HepG2 (cell line): ENCODE measurements around the gene SLC22A31. TPM values are rescaled to one million over a fixed set of nuclear protein-coding genes. Genes with fewer than 3 reads are reported as not detected.

Source experiments
- ARNT2 ChIP-seq: sonication (generic); formaldehyde crosslinking; IDR thresholded peaks from 2 replicates; pipeline ENCODE4 v1.8.0; 2022; ENCODE audit warnings: mild to moderate bottlenecking, low read depth, missing genetic modification reagents, moderate library complexity
- KLF13 ChIP-seq: sonication (generic); formaldehyde crosslinking; IDR thresholded peaks from 2 replicates; pipeline ENCODE4 v1.4.0; 2020; ENCODE audit warnings: mild to moderate bottlenecking, missing genetic modification reagents
- MAZ ChIP-seq, 2 experiments: sonication (generic) in 1 of 2; formaldehyde crosslinking in 1 of 2; IDR thresholded peaks; 2 replicates each; pipeline versions ENCODE4 v1.5.0 to v1.6.1; 2012 to 2020; ENCODE audit warnings: low read depth in 2 of 2, mild to moderate bottlenecking in 2 of 2, borderline replicate concordance in 1 of 2, improper control_type of control experiment in 1 of 2, low read length in 1 of 2, missing genetic modification reagents in 1 of 2, moderate library complexity in 1 of 2
- MED8 ChIP-seq: sonication (generic); formaldehyde crosslinking; IDR thresholded peaks from 2 replicates; pipeline ENCODE4 v1.8.1; 2023; ENCODE audit warnings: mild to moderate bottlenecking, missing genetic modification reagents; ENCODE audit not compliant: insufficient replicate concordance
- MEF2D ChIP-seq: sonication (generic); formaldehyde crosslinking; IDR thresholded peaks from 2 replicates; pipeline ENCODE4 v1.5.1; 2020; ENCODE audit warnings: mild to moderate bottlenecking, missing genetic modification reagents
- RAD21 ChIP-seq: fragments of 450-650 bp; formaldehyde crosslinking; IDR thresholded peaks from 2 replicates; pipeline ENCODE4 v1.5.0; 2020; ENCODE audit warnings: mild to moderate bottlenecking
- RBAK ChIP-seq: sonication (generic); formaldehyde crosslinking; IDR thresholded peaks from 2 replicates; pipeline ENCODE4 v1.5.1; 2020; ENCODE audit warnings: mild to moderate bottlenecking, missing genetic modification reagents
- RFX5 ChIP-seq: IDR thresholded peaks from 2 replicates; pipeline ENCODE4 v1.6.1; 2011; ENCODE audit warnings: low read depth, low read length, improper control_type of control experiment
- RNF219 ChIP-seq: sonication (generic); formaldehyde crosslinking; IDR thresholded peaks from 2 replicates; pipeline ENCODE4 v1.5.0; 2020; ENCODE audit warnings: mild to moderate bottlenecking, missing genetic modification reagents
- RXRA ChIP-seq: sonication (generic); formaldehyde crosslinking; IDR thresholded peaks from 2 replicates; pipeline ENCODE4 v1.5.1; 2020; ENCODE audit warnings: missing genetic modification reagents
- SAP130 ChIP-seq: IDR thresholded peaks from 2 replicates; pipeline ENCODE4 v1.6.1; 2016; ENCODE audit warnings: low read depth
- ZFP90 ChIP-seq: sonication (generic); formaldehyde crosslinking; IDR thresholded peaks from 2 replicates; pipeline ENCODE4 v1.8.0; 2022; ENCODE audit warnings: missing genetic modification reagents, mild to moderate bottlenecking, inconsistent platforms, borderline replicate concordance
- ZNF12 ChIP-seq: sonication (generic); formaldehyde crosslinking; IDR thresholded peaks from 2 replicates; pipeline ENCODE4 v1.5.0; 2020; ENCODE audit warnings: missing genetic modification reagents
- ZNF207 ChIP-seq: fragments of 450-650 bp; IDR thresholded peaks from 2 replicates; pipeline ENCODE4 v1.6.1; 2016; ENCODE audit warnings: antibody characterized with exemption, borderline replicate concordance
- ZNF224 ChIP-seq: sonication (generic); formaldehyde crosslinking; IDR thresholded peaks from 2 replicates; pipeline ENCODE4 v1.5.0; 2020; ENCODE audit warnings: mild to moderate bottlenecking, missing genetic modification reagents
- ZNF276 ChIP-seq: sonication (generic); formaldehyde crosslinking; IDR thresholded peaks from 2 replicates; pipeline ENCODE4 v1.4.0; 2020; ENCODE audit warnings: mild to moderate bottlenecking, low read depth, missing genetic modification reagents
- ZNF512 ChIP-seq: sonication (generic); formaldehyde crosslinking; IDR thresholded peaks from 2 replicates; pipeline ENCODE4 v1.4.0; 2020; ENCODE audit warnings: mild to moderate bottlenecking, missing genetic modification reagents
- ZNF550 ChIP-seq: sonication (generic); formaldehyde crosslinking; IDR thresholded peaks from 2 replicates; pipeline ENCODE4 v1.4.0; 2020; ENCODE audit warnings: mild to moderate bottlenecking, missing genetic modification reagents, borderline replicate concordance
- ZNF616 ChIP-seq: sonication (generic); formaldehyde crosslinking; IDR thresholded peaks from 2 replicates; pipeline ENCODE4 v1.5.0; 2020; ENCODE audit warnings: low read depth, mild to moderate bottlenecking, missing genetic modification reagents
- ZNF710 ChIP-seq: sonication (generic); formaldehyde crosslinking; IDR thresholded peaks from 2 replicates; pipeline ENCODE4 v1.5.0; 2020; ENCODE audit warnings: mild to moderate bottlenecking, missing genetic modification reagents, borderline replicate concordance
- ZNF740 ChIP-seq: sonication (generic); formaldehyde crosslinking; IDR thresholded peaks from 2 replicates; pipeline ENCODE4 v1.4.0; 2020; ENCODE audit warnings: missing genetic modification reagents
- polyA plus RNA-seq, 8 experiments: library from polyadenylated mRNA; depleted of rRNA in 3 of 8; stranded (reverse) in 7 of 8; unstranded in 1 of 8; fragments of >200 nt; fragmentation: Illumina TruSeq in 4 of 8; extraction: Trizol in 4 of 8; gene quantifications; 2 replicates each; pipeline versions ENCODE4 v1.2.1 to v1.2.3, GENCODE V29; 2011 to 2016; ENCODE audit warnings: low read depth in 4 of 8, missing spikeins in 1 of 8, mixed read lengths in 1 of 8; ENCODE audit not compliant: insufficient read depth in 1 of 8
- total RNA-seq, 5 experiments: library from RNA; depleted of rRNA; stranded (reverse); fragments of >200 nt; fragmentation: Illumina TruSeq; extraction: Trizol; gene quantifications; 2 replicates each; pipeline ENCODE4 v1.2.3, GENCODE V29; 2016; ENCODE audit warnings: low read depth in 1 of 5

The SLC22A31 gene
- total and polyA plus RNA-seq, 2 of the 13 experiments (the other 11 are each of a cell fraction or from before 2014, with no cell fraction given): 67.3 to 83.3 TPM

GRCh38 chr16:89200124-89200849, at the start of gene SLC22A31 (continued):
- TF ChIP-seq ZNF710 (peak; percentile 62; the same call in 1 of the 2 replicates), SAP130 (CRISPR knock-in tag) (peak; percentile 95), MED8 (CRISPR knock-in tag) (peak; percentile 31), ZFP90 (CRISPR knock-in tag) (peak; percentile 81; the same call in 1 of the 2 replicates), RNF219 (CRISPR knock-in tag) (no peak), ZNF207 (no peak), RAD21 (CRISPR knock-in tag) (no peak), RFX5 (no peak), ZNF740 (CRISPR knock-in tag) (peak; percentile 19; the same call in 1 of the 2 replicates), RXRA (CRISPR knock-in tag) (peak; percentile 80), MEF2D (peak; percentile 69; the same call in 1 of the 2 replicates), MAZ (IDR thresholded peaks at IDR 0.05; ENCODE audit: borderline replicate concordance, low read depth, low read length) (peak; percentile 79), MAZ (CRISPR knock-in tag; IDR thresholded peaks at IDR 0.05; ENCODE audit: low read depth) (no peak; the same call in 1 of the 2 replicates), ZNF550 (CRISPR knock-in tag) (no peak), ZNF224 (CRISPR knock-in tag) (no peak), ZNF276 (CRISPR knock-in tag) (no peak), KLF13 (CRISPR knock-in tag) (no peak), ZNF616 (no peak), ARNT2 (0 out of 2 replicates have a peak, but pooled peaks have one; percentile 7), ZNF512 (no peak), ZNF12 (CRISPR knock-in tag) (peak; percentile 8; the same call in 1 of the 2 replicates), RBAK (CRISPR knock-in tag) (no peak)
